Neuron (in vitro differentiated cells): Measurements from ENCODE around the gene NOS1AP.

Experiments used
- H2AFZ ChIP-seq: one replicate; pipeline ENCODE4 v1.6.1; 2013; ENCODE audit warnings: low read depth, mild to moderate bottlenecking, inconsistent platforms, low read length, moderate library complexity
- H3K27me3 ChIP-seq: one replicate; pipeline ENCODE4 v1.6.1; 2013; ENCODE audit warnings: low read length; ENCODE audit not compliant: insufficient read depth
- H3K36me3 ChIP-seq: one replicate; pipeline ENCODE4 v1.6.1; 2013; ENCODE audit warnings: low read length; ENCODE audit not compliant: insufficient read depth
- H3K4me1 ChIP-seq: one replicate; pipeline ENCODE4 v1.6.1; 2013; ENCODE audit warnings: low read length; ENCODE audit not compliant: insufficient read depth
- H3K4me3 ChIP-seq: 2 replicates; pipeline ENCODE4 v1.5.1; 2013; ENCODE audit warnings: mild to moderate bottlenecking, low read length, moderate library complexity
- H3K9me3 ChIP-seq: one replicate; pipeline ENCODE4 v1.6.1; 2013; ENCODE audit warnings: low read length

The NOS1AP gene

DNA sequence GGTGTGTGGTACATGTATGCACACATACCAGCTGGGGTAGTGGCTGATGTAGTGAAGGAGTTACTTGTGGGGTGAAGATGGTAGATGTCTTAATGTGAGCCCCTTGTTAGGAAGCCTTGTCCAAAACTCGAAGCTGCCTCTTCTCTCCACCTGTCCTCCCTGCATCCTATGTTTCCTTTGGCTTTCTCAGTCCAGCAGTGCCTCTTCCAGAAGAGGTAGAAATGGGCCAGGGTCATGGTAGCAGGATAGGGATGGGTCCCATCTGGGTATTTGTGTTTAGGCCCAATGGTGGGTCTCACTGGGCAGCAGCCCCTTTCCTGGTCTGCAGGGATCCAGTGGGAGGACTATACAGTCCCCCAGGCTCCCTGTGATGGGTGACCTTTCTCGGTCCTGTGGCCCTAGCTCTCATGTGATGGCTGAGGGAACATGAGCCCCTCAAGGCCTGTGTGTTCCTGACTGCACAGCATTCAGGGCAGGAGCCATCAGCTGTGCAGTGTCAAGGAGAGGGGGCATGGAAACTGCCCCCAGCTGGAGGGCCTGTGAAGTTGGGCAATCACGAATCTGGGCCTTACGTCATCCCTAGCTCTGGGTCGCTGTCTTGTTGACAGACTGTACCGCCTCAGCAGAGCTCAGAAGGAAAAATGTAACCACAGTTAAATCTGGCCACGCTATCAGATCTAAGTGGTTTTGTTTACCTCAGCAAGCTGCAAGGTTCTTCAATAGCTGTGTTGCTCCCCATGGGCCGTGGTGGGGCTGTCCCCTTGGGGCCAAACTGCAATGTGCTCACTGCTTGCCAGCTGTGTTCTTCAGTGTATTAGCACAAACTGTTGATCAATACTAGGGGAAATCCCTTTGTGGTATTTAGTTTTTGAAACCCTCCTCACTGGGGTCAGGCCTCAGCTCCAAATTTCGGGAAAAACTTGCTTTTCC, 82.7 kb downstream of the NOS1AP start:
- Histone ChIP-seq H3K9me3 (peaks cover 1% of the 10 kb centered on the region), H2AFZ (no peak overlapping the region), H3K36me3 (no peaks in the 10 kb centered on the region), H3K27me3 (no peaks in the 10 kb centered on the region), H3K4me1 (peaks cover 2% of the 10 kb centered on the region), H3K4me3 (no peak overlapping the region)

DNA sequence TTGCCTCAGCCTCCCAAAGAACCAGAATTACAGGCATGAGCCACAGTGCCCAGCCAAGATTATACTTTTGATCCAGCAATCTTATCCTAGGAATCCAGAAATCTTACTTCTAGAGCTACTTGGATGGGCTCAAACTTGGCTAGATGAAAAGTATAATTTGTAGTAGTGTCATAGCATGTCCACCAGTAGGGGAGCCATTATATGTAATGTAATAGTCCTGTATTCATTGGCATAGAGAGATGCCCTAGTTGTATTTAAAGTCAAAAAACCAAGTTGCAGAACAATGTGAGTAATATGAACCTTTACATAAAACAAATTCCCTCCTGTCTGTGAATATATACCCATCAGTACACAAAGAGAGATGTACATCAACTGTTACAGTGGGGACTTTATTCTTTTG, 83.9 kb downstream of the NOS1AP start:
- H3K27me3 ChIP-seq, result no peaks in the 10 kb centered on the region
- no peak overlapping the region for H2AFZ ChIP-seq
- H3K36me3 ChIP-seq, result no peaks in the 10 kb centered on the region
- H3K4me3 ChIP-seq, result no peak overlapping the region
- H3K9me3 ChIP-seq, result peaks cover 1% of the 10 kb centered on the region
- H3K4me1 ChIP-seq, result no peaks in the 10 kb centered on the region

DNA sequence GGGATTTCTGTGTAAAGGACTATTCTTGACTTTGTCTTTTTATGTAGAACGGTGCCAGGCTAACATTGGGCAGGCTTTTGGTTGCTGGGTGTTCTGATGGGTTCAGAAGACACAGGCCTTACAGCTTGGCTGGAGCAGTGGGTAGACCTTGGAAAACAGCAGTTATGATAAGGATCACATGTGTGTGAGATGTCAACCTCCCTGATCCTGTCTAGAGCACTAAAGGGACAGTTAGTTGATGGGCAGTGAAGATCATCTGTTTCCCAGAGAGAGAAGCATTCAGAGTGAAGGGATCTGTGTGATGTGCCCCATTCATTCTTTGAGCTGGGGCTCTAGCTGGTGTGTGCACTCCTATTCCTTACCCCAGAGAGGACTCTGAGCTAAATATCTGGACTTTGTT, 88.0 kb downstream of the NOS1AP start:
- Histone ChIP-seq H3K36me3 (no peaks in the 10 kb centered on the region), H3K9me3 (no peaks in the 10 kb centered on the region), H3K4me1 (no peaks in the 10 kb centered on the region), H3K27me3 (no peaks in the 10 kb centered on the region), H3K4me3 (no peak overlapping the region), H2AFZ (no peak overlapping the region)

DNA sequence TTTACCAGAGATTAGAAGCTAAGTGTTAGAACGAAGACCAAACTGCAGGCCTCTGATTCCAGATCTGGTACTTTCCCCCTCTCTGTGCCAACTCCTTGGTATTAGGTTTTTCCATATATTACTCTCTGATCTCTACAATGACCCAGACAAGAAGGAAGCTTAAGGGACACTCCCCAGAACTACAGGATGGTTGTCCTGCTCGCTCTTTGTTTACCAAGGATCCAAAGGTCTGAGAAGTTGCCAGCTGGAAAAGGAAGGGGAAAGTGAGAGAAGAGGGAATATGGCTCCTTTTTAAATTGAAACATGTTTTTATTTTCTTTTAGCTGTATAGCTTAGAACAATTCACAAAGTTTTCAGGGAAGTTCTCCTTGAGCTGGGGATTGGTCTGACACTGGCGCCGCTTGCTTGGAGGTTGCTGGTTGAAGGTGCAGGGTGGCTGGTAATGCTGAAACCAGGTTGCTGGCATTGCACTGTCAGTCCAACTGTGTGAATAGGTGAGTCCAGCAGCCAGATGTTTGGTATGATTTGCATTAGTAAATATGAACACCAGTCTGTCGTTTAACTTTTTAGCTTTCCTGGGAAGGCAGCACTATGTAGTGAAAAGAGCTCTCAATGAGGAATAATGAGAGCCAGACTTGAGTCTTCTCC, 89.3 kb downstream of the NOS1AP start:
- Histone ChIP-seq H3K4me3 (no peak overlapping the region), H2AFZ (no peak overlapping the region), H3K36me3 (no peaks in the 10 kb centered on the region), H3K9me3 (no peaks in the 10 kb centered on the region), H3K4me1 (no peaks in the 10 kb centered on the region), H3K27me3 (no peaks in the 10 kb centered on the region)

DNA sequence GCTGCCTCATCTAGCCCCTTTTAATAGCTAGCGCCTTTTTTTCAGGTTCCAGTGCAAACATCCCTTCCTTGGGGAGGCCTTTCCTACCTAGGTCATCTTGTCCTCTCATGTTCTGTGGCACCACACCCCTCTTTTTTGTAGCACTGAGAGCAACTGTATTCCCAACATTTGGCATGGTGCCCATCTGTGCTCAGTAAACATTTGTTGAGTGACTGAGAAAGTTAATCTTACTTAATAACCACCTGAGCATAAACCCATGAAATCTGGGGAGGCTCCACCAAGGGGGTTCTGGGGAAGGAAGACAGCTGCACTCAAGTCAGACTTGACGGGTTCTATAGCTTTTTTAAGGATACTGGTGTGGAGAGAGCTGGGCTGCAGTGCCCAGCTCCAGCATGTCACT, 90.0 kb downstream of the NOS1AP start:
- Histone ChIP-seq H3K27me3 (no peaks in the 10 kb centered on the region), H3K4me3 (no peak overlapping the region), H3K36me3 (no peaks in the 10 kb centered on the region), H3K9me3 (no peaks in the 10 kb centered on the region), H2AFZ (no peak overlapping the region), H3K4me1 (no peaks in the 10 kb centered on the region)

DNA sequence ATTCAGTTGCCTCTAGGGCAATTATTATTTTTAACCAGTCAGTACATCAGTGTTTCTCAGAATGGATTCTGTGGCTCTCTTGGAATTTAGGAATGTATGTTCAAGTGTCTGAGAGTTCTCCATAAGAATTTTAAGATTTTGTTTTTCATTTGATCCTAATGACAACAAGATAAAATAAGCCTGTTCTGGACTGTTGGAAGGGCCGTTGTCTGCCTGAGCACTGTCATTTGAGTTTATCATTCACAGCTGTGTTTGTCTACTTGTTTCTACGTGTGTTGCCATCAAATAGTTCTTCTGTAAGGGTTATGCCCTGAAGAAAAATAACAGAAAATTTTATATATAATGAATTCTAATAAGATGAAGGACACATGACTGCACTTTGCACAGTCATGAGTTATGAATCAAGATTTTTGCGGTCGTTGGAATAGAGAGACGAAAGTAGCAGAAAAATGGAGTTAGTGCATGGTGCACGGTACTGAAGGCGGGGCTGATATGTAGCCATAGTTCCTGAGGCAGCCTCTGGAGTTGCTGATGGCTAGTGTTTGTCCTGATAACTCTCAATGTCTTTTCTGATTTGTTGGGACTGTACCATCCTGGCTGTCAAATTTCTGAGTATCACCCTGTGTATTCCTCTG, 92.5 kb downstream of the NOS1AP start:
- Histone ChIP-seq H2AFZ (no peak overlapping the region), H3K4me3 (no peak overlapping the region), H3K9me3 (no peaks in the 10 kb centered on the region), H3K27me3 (no peaks in the 10 kb centered on the region), H3K36me3 (no peaks in the 10 kb centered on the region), H3K4me1 (peaks cover 6% of the 10 kb centered on the region)

DNA sequence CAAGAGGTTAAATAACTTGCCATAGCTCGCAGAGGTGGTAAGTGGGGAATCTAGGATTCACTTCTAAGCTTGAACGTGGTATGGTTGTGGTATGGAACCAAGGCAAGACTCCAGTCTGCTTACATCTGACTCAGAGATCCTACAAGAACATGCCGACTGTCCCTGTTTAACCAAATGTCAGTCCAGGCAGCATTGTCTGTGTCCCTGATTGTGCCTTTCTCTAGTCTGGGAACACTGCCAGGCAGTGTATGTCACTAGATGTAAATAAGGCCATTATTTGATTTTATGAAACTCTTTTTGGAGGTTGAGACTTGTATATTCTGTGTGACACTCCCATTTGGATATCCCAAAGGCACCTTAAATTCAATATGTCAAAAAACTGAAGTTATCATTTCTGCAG, 96.0 kb downstream of the NOS1AP start:
- Histone ChIP-seq H3K27me3 (no peaks in the 10 kb centered on the region), H3K9me3 (no peaks in the 10 kb centered on the region), H2AFZ (no peak overlapping the region), H3K4me1 (peaks cover 19% of the 10 kb centered on the region), H3K4me3 (no peak overlapping the region), H3K36me3 (no peaks in the 10 kb centered on the region)

DNA sequence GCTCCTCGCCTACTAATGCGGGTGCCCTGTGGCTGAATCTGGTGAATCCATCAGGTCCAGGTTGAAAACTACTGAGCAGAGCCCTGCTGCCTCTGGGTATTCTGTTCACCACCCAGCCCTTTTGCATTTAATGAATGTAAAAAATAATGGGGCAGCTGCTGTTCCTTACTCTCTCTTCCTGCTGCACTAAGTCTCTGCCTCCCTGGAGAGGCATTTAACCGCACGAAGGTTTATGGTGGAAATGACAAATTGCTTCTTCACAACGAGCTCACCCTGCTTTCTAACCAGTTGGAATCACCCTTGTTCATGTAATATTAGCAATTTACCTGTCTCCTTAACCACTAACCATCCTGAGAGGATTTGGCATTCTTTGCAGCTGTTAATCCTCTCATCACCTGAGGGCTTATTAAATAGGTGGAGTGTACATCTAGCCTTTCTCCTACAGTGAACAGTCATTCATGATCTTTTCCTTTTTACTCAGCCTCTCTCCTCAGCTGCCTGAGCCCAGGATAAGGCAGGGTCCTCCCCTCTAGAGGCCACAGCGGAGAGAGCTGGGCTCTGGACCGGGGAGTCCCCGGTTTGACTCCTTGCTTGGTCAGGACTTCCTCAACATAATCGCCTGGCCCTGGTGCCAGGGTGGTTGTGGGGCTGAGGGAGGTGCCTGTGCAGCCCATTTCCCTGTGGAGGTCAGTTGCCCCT, 97.6 kb downstream of the NOS1AP start:
- Histone ChIP-seq H3K4me1 (peaks cover 19% of the 10 kb centered on the region), H2AFZ (no peak overlapping the region)

DNA sequence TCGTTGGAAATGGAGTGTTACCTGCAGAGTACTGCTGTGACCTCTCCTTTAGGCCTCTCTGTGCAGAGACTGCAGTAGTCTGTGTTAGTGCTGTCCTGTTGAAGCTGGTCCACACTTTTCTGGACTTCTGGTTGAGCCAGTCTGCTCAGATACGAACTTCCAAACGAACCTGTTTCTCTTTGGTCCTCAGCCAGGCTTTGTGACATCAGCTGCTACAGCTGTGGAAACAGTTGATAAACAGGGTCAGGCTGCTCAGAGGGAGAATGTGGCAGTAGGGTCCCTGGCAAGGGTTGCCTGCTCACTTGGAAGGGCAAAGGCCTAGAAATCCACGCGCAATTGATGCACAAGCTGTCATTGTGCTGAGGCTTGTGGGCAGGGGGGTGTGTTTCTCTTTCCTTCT, 98.8 kb downstream of the NOS1AP start:
- no peaks in the 10 kb centered on the region for H3K27me3 ChIP-seq
- H3K4me3 ChIP-seq, result no peak overlapping the region
- H3K36me3 ChIP-seq, result no peaks in the 10 kb centered on the region
- H3K9me3 ChIP-seq, result no peaks in the 10 kb centered on the region
- H3K4me1 ChIP-seq, result peaks cover 19% of the 10 kb centered on the region
- H2AFZ ChIP-seq, result no peak overlapping the region

More for the DNA sequence above, 97.6 kb downstream of the NOS1AP start:
- Histone ChIP-seq H3K27me3 (no peaks in the 10 kb centered on the region), H3K4me3 (no peak overlapping the region), H3K9me3 (no peaks in the 10 kb centered on the region), H3K36me3 (no peaks in the 10 kb centered on the region)

DNA sequence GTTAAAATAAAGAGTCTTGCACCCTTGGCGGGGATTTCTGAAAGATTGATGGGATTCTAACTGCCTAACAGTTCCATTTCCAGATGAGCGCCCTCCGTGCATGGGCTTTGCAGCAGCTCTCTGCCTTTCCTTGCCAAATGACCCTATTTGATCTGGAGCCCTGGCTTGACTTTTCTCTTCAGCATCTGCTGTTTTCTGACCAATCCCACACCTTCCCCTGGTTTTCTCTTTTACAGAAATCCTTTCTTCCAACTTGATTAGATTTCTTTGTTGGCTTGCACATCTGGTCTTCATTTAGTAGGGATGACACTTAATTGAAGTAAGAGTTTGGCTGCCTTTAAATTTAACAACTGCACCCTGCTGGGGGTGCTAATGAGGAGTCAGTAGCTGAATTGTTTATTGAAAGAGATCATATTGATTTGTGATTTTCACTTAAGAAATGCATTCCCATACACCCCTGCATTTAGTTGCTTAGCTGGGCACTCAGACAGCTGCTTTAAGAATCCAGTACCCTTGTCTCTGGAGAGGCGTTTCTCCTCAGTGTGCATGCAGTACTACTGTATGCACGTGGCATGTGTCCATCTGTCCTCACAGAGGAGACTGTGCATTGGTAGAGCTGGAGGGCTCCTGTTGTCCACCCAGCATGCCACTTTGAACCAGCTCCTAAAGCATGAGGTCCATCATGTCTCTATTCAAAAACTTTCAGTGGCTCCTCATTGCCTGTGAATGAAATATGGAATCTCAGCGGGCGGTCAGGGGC, 99.7 kb downstream of the NOS1AP start:
- Histone ChIP-seq H2AFZ (no peak overlapping the region), H3K9me3 (no peaks in the 10 kb centered on the region), H3K4me3 (no peak overlapping the region), H3K4me1 (peaks cover 19% of the 10 kb centered on the region), H3K27me3 (no peaks in the 10 kb centered on the region), H3K36me3 (no peaks in the 10 kb centered on the region)

DNA sequence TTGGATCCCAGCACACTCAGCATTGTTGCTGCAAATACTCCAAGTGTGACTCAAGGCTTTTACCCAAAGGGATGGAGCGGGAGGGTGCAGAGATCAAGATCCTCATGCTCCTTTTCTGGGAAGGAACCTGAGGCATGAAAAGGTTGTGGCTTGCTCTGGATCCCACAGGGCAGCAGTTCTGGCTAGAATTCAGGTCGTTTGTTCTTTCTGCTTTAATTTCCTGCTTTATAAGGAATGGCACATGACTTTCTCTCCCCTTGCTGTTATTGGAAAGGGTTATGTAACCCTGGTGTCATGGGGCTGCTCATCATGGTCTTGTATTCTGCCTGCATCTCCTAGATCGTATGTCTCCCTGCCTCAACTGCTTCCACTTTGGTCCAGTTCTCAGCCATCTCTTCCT, 101.6 kb downstream of the NOS1AP start:
- Histone ChIP-seq H3K36me3 (no peaks in the 10 kb centered on the region), H3K4me3 (no peak overlapping the region), H2AFZ (no peak overlapping the region), H3K4me1 (peaks cover 31% of the 10 kb centered on the region), H3K27me3 (no peaks in the 10 kb centered on the region), H3K9me3 (no peaks in the 10 kb centered on the region)

DNA sequence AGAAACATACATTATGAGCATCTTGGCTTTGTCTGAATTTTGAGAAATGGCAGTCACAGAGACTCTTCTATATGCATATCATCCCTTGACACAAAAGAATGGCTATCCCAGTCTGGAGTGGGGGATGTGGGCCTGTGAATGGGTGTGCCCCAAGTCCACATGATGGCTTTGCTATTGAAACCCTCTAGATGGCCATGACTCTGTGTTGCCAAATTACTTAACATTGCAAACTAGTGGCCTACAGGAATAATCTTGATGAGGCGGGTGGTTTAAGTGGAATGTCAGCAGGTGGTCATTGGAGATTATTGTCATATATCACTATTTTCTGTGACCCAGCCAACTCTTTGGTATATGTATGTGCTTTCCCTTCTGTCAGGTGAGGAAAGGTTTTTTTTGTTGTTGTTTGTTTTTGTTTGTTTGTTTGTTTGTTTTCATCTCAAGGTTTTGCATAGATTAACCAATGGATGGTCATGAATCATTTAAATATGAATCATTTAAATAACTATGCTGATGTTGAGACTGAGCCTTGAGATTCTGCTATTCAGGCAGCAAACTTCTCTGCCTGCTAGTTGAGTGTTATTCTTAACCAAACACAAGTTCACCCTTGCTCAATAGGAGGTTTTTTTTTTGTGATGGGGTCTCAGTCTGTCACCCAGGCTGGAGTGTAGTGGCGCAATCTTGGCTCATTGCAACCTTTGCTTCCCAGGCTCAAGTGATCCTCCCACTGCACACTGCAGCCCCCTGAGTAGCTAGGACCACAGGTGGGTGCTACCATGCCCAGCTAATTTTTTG, 103.0 kb downstream of the NOS1AP start:
- Histone ChIP-seq H3K4me3 (no peak overlapping the region), H2AFZ (no peak overlapping the region), H3K27me3 (no peaks in the 10 kb centered on the region), H3K4me1 (peaks cover 28% of the 10 kb centered on the region), H3K36me3 (no peaks in the 10 kb centered on the region), H3K9me3 (no peaks in the 10 kb centered on the region)
